OCI-LY1 (cell line): ENCODE measurements around the gene CD226.
"Not testable (repeated sequence)": the region's sequence is repeated elsewhere in the genome, so short reads cannot be mapped to it uniquely, and the experiment has no call there.

Experiments used
- H2AFZ ChIP-seq: fragments of 200-600 bp; sonication (generic), shearing (Covaris generic); 2 replicates; pipeline ENCODE4 v1.6.0; 2014; ENCODE audit warnings: antibody characterized with exemption, mild to moderate bottlenecking, low read length
- H3F3A ChIP-seq: fragments of 200-600 bp; sonication (generic), shearing (Covaris generic); 2 replicates; pipeline ENCODE4 v1.6.0; 2014; ENCODE audit warnings: mild to moderate bottlenecking, antibody characterized with exemption, low read length, moderate library complexity; ENCODE audit not compliant: insufficient read depth
- H3K27ac ChIP-seq: fragments of 200-600 bp; sonication (generic); 2 replicates; pipeline ENCODE4 v1.5.1; 2014; ENCODE audit warnings: low read length, mixed run types, mild to moderate bottlenecking, low read depth; ENCODE audit not compliant: poor library complexity, severe bottlenecking
- H3K27me3 ChIP-seq: fragments of 200-600 bp; sonication (generic); 2 replicates; pipeline ENCODE4 v1.6.0; 2014; ENCODE audit warnings: antibody characterized with exemption, mild to moderate bottlenecking, low read length, moderate library complexity; ENCODE audit not compliant: insufficient read depth
- H3K36me3 ChIP-seq: fragments of 200-600 bp; sonication (generic); 2 replicates; pipeline ENCODE4 v1.6.1; 2014; ENCODE audit warnings: mild to moderate bottlenecking, antibody characterized with exemption, low read length, moderate library complexity, mixed read lengths; ENCODE audit not compliant: insufficient read depth
- H3K4me1 ChIP-seq: fragments of 200-600 bp; sonication (generic); 2 replicates; pipeline ENCODE4 v1.5.1; 2014; ENCODE audit warnings: mild to moderate bottlenecking, low read length, moderate library complexity; ENCODE audit not compliant: insufficient read depth, severe bottlenecking
- H3K4me2 ChIP-seq: fragments of 200-600 bp; sonication (generic), shearing (Covaris generic); 2 replicates; pipeline ENCODE4 v1.6.1; 2014; ENCODE audit warnings: low read length
- H3K4me3 ChIP-seq: fragments of 200-600 bp; sonication (generic); 2 replicates; pipeline ENCODE4 v1.5.1; 2014; ENCODE audit warnings: low read length, low read depth, mild to moderate bottlenecking, mixed read lengths; ENCODE audit not compliant: poor library complexity, severe bottlenecking
- H3K79me2 ChIP-seq: fragments of 200-600 bp; shearing (Covaris generic); 2 replicates; pipeline ENCODE4 v1.6.1; 2016; ENCODE audit warnings: mixed run types, low read length, mixed read lengths; ENCODE audit not compliant: insufficient read depth
- H3K9ac ChIP-seq: fragments of 200-600 bp; sonication (generic), shearing (Covaris generic); 2 replicates; pipeline ENCODE4 v1.6.1; 2014; ENCODE audit warnings: mild to moderate bottlenecking, low read length, mixed read lengths
- H3K9me2 ChIP-seq: fragments of 200-600 bp; sonication (generic), shearing (Covaris generic); 2 replicates; pipeline ENCODE4 v1.6.1; 2014; ENCODE audit warnings: low read depth, mild to moderate bottlenecking, low read length, mixed read lengths
- H3K9me3 ChIP-seq: fragments of 200-600 bp; shearing (Covaris generic); 2 replicates; pipeline ENCODE4 v1.6.1; 2014; ENCODE audit warnings: low read length, mixed read lengths
- H4K20me1 ChIP-seq: fragments of 200-600 bp; sonication (generic), shearing (Covaris generic); 2 replicates; pipeline ENCODE4 v1.6.0; 2016; ENCODE audit warnings: mild to moderate bottlenecking, low read length; ENCODE audit not compliant: insufficient read depth
- CTCF ChIP-seq: fragments of 200-600 bp; sonication (generic), shearing (Covaris generic); IDR thresholded peaks from 2 replicates; pipeline ENCODE4 v1.5.1; 2017; ENCODE audit warnings: mild to moderate bottlenecking, antibody characterized with exemption, low read length, moderate library complexity, mixed read lengths
- EZH2 ChIP-seq: fragments of 200-600 bp; sonication (generic), shearing (Covaris generic); IDR thresholded peaks from 2 replicates; pipeline ENCODE4 v1.8.0; 2017; ENCODE audit warnings: borderline replicate concordance, mixed run types, mild to moderate bottlenecking, antibody characterized with exemption, low read length, moderate library complexity, mixed read lengths

Gene CD226

GRCh38 chr18:69900941-69901340 lies 46.7 kb downstream of the CD226 start:
- Histone ChIP-seq H2AFZ (no peak overlapping the region), H3F3A (no peaks in the 10 kb centered on the region), H3K27me3 (no peaks in the 10 kb centered on the region), H3K4me3 (no peak overlapping the region), H4K20me1 (no peaks in the 10 kb centered on the region), H3K4me1 (no peaks in the 10 kb centered on the region), H3K9me3 (no peaks in the 10 kb centered on the region), H3K9ac (no peak overlapping the region), H3K27ac (no peak overlapping the region), H3K9me2 (no peaks in the 10 kb centered on the region), H3K79me2 (no peaks in the 10 kb centered on the region), H3K36me3 (no peaks in the 10 kb centered on the region), H3K4me2 (no peak overlapping the region)
- TF ChIP-seq EZH2 (no peak), CTCF (no peak)

- not testable (repeated sequence) for H3K27ac ChIP-seq, H3K79me2 ChIP-seq, H3K4me2 ChIP-seq, H3K4me1 ChIP-seq, H3K9ac ChIP-seq, H3F3A ChIP-seq, H3K9me3 ChIP-seq, H3K9me2 ChIP-seq, H3K36me3 ChIP-seq, H2AFZ ChIP-seq, H3K4me3 ChIP-seq, H4K20me1 ChIP-seq, H3K27me3 ChIP-seq
Observed at GRCh38 chr18:69899154-69899923, 48.3 kb downstream of the CD226 start.

- Histone ChIP-seq H3K4me1 (no peaks in the 10 kb centered on the region), H3K36me3 (no peaks in the 10 kb centered on the region), H3K4me3 (no peak overlapping the region), H3K9ac (no peak overlapping the region), H3K27me3 (no peaks in the 10 kb centered on the region), H3K9me3 (no peaks in the 10 kb centered on the region), H3K79me2 (no peaks in the 10 kb centered on the region), H3K9me2 (no peaks in the 10 kb centered on the region), H4K20me1 (no peaks in the 10 kb centered on the region), H3K27ac (no peak overlapping the region), H2AFZ (no peak overlapping the region), H3F3A (no peaks in the 10 kb centered on the region), H3K4me2 (no peak overlapping the region)
- TF ChIP-seq CTCF (no peak), EZH2 (no peak)
Observed at GRCh38 chr18:69898241-69898861, 49.3 kb downstream of the CD226 start.
